Motor neuron (in vitro differentiated cells): ENCODE results near the gene KRTAP17-1. TPM values are rescaled to one million over a fixed set of nuclear protein-coding genes. Genes with fewer than 3 reads are reported as not detected.

Source experiments
- ATAC-seq, 8 experiments: fragments of 200-7000 bp; cut with Tn5 transposase; replicated peaks in 6 of 8; 2 replicates each; pipeline ENCODE4 v1.8.0; 2021; ENCODE audit warnings: mild to moderate bottlenecking in 8 of 8, moderate library complexity in 8 of 8
- H3K27ac ChIP-seq, 2 donors: fragments of 250-450 bp; sonication (Bioruptor Pico); 2 replicates each; pipeline ENCODE4 v1.9.0; 2021; ENCODE audit warnings: antibody characterized with exemption in 2 of 2, mild to moderate bottlenecking in 2 of 2, moderate library complexity in 1 of 2
- H3K4me1 ChIP-seq, 2 donors: fragments of 250-450 bp; sonication (Bioruptor Pico); replicated peaks in 1 of 2; 2 replicates each; pipeline ENCODE4 v1.6.1; 2021; ENCODE audit warnings: antibody characterized with exemption in 2 of 2, mild to moderate bottlenecking in 2 of 2, moderate library complexity in 1 of 2
- H3K4me3 ChIP-seq, 5 donors: fragments of 250-450 bp; sonication (Bioruptor Pico); 2 replicates each; pipeline ENCODE4 v1.9.0; 2021; ENCODE audit warnings: antibody characterized with exemption in 5 of 5, mild to moderate bottlenecking in 5 of 5, moderate library complexity in 4 of 5
- WGBS, 10 experiments: fragments of 450-650 bp; shearing (Covaris generic); methylation state at CpG; one replicate each; pipeline ENCODE4 v1.0.0; 2022; 5-methylcytosine and 5-hydroxymethylcytosine counted together
- in situ Hi-C, 9 experiments: fragments of 400-800 bp; cut with MboI; loops; one replicate each; pipeline ENCODE4 v1.15.0; 2021; ENCODE audit warnings: low sequenced_read_pairs in 9 of 9, low pct_unique_long_range_greater_than_20kb in 2 of 9; ENCODE audit not compliant: unreplicated experiment in 9 of 9
- total RNA-seq, 8 experiments: library from RNA; unstranded; fragments of 300-600 nt; gene quantifications; 2 replicates each; pipeline versions ENCODE4 v1.2.3 to v1.2.4, GENCODE V29; 2022

Gene KRTAP17-1
- total RNA-seq, 8 experiments from 2014 or later, result 0.57 TPM; not detected in 7

GRCh38 chr17:41311111-41311510 is 4.4 kb downstream of the KRTAP17-1 start:
- H3K4me3 ChIP-seq, result no peak overlapping the region
- no peak for ATAC-seq
- 38 to 60% methylated on average over 1 of the region's 1 CpG; no CpG with 5 or more reads in 8 of the 10 experiments for WGBS, 10 experiments
- in situ Hi-C loops, result loop anchor here in 1 of 9 experiments (25.0 kb wide), 1 partner anchor 399 kb away; no protein-coding TSS in a partner anchor
- no peak overlapping the region for H3K27ac ChIP-seq
- no peaks in the 10 kb centered on the region for H3K4me1 ChIP-seq

GRCh38 chr17:41308918-41309359 is 6.6 kb downstream of the KRTAP17-1 start, which contains the start of gene KRTAP16-1:
TSS of gene KRTAP16-1 (minus strand) at chr17:41309309. CDS start at chr17:41309253, 56 bp downstream.
- H3K4me3 ChIP-seq, result no peak within 1 kb of the TSS
- no peaks in the 10 kb centered on the region for H3K4me1 ChIP-seq
- H3K27ac ChIP-seq, result no peak within 1 kb of the TSS
- in situ Hi-C loops, result loop anchor here in 1 of 9 experiments (25.0 kb wide), 1 partner anchor 397 kb away; no protein-coding TSS in a partner anchor
- ATAC-seq, result no peak
- WGBS, 10 experiments, result 33 to 85% (median 67%) methylated on average over 1 to 5 of the region's 7 CpGs; no CpG with 5 or more reads in 5 of the 10 experiments

GRCh38 chr17:41308251-41308917 is 7.1 kb downstream of the KRTAP17-1 start:
- 0 to 100% (median 80%) methylated on average over 1 to 8 of the region's 10 CpGs; no CpG with 5 or more reads in 6 of the 10 experiments for WGBS, 10 experiments
- Histone ChIP-seq H3K4me3 (no peak overlapping the region), H3K27ac (no peak overlapping the region), H3K4me1 (no peaks in the 10 kb centered on the region)
- ATAC-seq, result peak in 1 of 8 experiments; percentile 16
- in situ Hi-C loops, result loop anchor here in 1 of 9 experiments (25.0 kb wide), 1 partner anchor 396 kb away; no protein-coding TSS in a partner anchor

- ATAC-seq, result peak in 1 of 8 experiments; percentile 13
- WGBS, 10 experiments, result 27 to 100% (median 68%) methylated on average over 1 to 4 of the region's 9 CpGs; no CpG with 5 or more reads in 5 of the 10 experiments
- in situ Hi-C loops, result loop anchor here in 1 of 9 experiments (25.0 kb wide), 1 partner anchor 395 kb away; no protein-coding TSS in a partner anchor
- H3K4me3 ChIP-seq, result no peak overlapping the region
- no peaks in the 10 kb centered on the region for H3K4me1 ChIP-seq
- H3K27ac ChIP-seq, result no peak overlapping the region
Measured at GRCh38 chr17:41307647-41308046, 7.9 kb downstream of the KRTAP17-1 start.

- no peak for ATAC-seq
- H3K4me1 ChIP-seq, result no peaks in the 10 kb centered on the region
- in situ Hi-C loops, result loop anchor here in 1 of 9 experiments (25.0 kb wide), 1 partner anchor 392 kb away; no protein-coding TSS in a partner anchor
- H3K4me3 ChIP-seq, result no peak overlapping the region
- H3K27ac ChIP-seq, result no peak overlapping the region
- WGBS, 10 experiments, result 53 to 95% (median 77%) methylated on average over 4 to 11 of the region's 12 CpGs; no CpG with 5 or more reads in 2 of the 10 experiments
Measured at GRCh38 chr17:41304091-41304490, 11.4 kb downstream of the KRTAP17-1 start.

GRCh38 chr17:41302981-41303380 is 12.5 kb downstream of the KRTAP17-1 start:
- in situ Hi-C loops, result loop anchor here in 1 of 9 experiments (25.0 kb wide), 1 partner anchor 391 kb away; no protein-coding TSS in a partner anchor
- 6 to 100% (median 80%) methylated on average over 1 to 4 of the region's 4 CpGs; no CpG with 5 or more reads in 3 of the 10 experiments for WGBS, 10 experiments
- Histone ChIP-seq H3K4me3 (no peak overlapping the region), H3K4me1 (no peaks in the 10 kb centered on the region), H3K27ac (no peak overlapping the region)
- no peak for ATAC-seq

GRCh38 chr17:41301916-41302901 is 13.3 kb downstream of the KRTAP17-1 start, which contains the start of gene KRTAP29-1:
TSS of gene KRTAP29-1 (minus strand) at chr17:41302851. CDS start at chr17:41302851, 0 bp downstream.
- no peak for ATAC-seq
- WGBS, 10 experiments, result 20 to 85% (median 60%) methylated on average over 1 to 5 of the region's 11 CpGs
- in situ Hi-C loops, result loop anchor here in 1 of 9 experiments (25.0 kb wide), 1 partner anchor 390 kb away; no protein-coding TSS in a partner anchor

GRCh38 chr17:41301204-41301790 is 14.2 kb downstream of the KRTAP17-1 start:
- no peaks in the 10 kb centered on the region for H3K4me1 ChIP-seq
- 11 to 70% (median 39%) methylated on average over 1 to 5 of the region's 5 CpGs for WGBS, 10 experiments
- in situ Hi-C loops, result loop anchor here in 1 of 9 experiments (25.0 kb wide), 1 partner anchor 389 kb away; no protein-coding TSS in a partner anchor
- no peak overlapping the region for H3K4me3 ChIP-seq
- H3K27ac ChIP-seq, result no peak overlapping the region
- ATAC-seq, result peak in 1 of 8 experiments; percentile 31

More at GRCh38 chr17:41301916-41302901, 13.3 kb downstream of the KRTAP17-1 start, which contains the start of gene KRTAP29-1:
- H3K4me1 ChIP-seq, result no peaks in the 10 kb centered on the region
- no peak within 1 kb of the TSS for H3K27ac ChIP-seq
- H3K4me3 ChIP-seq, result no peak within 1 kb of the TSS

GRCh38 chr17:41298458-41299135 is 16.9 kb downstream of the KRTAP17-1 start:
- Histone ChIP-seq H3K27ac (no peak overlapping the region), H3K4me1 (no peaks in the 10 kb centered on the region), H3K4me3 (no peak overlapping the region)
- ATAC-seq, result no peak
- in situ Hi-C loops, result no loop called here
- WGBS, 10 experiments, result 25 to 97% (median 90%) methylated on average over 1 to 13 of the region's 20 CpGs; no CpG with 5 or more reads in 4 of the 10 experiments

- no peak for ATAC-seq
- in situ Hi-C loops, result no loop called here
- no peaks in the 10 kb centered on the region for H3K4me1 ChIP-seq
- no peak overlapping the region for H3K4me3 ChIP-seq
- 20 to 100% (median 82%) methylated on average over 1 of the region's 1 CpG; no CpG with 5 or more reads in 2 of the 10 experiments for WGBS, 10 experiments
- H3K27ac ChIP-seq, result no peak overlapping the region
Measured at GRCh38 chr17:41296846-41297245, 18.7 kb downstream of the KRTAP17-1 start.

GRCh38 chr17:41294016-41294415 is 21.5 kb downstream of the KRTAP17-1 start:
- Histone ChIP-seq H3K4me3 (no peak overlapping the region), H3K4me1 (no peaks in the 10 kb centered on the region), H3K27ac (no peak overlapping the region)
- no peak for ATAC-seq
- 0 to 63% (median 10%) methylated on average over 1 of the region's 1 CpG; no CpG with 5 or more reads in 3 of the 10 experiments for WGBS, 10 experiments
- in situ Hi-C loops, result no loop called here
